UCSD-AML1 (cell line): ENCODE data around the gene RSPH6A.

ENCODE experiments used
- DNase-seq: peaks from one replicate; lab custom pipeline; 2025; ENCODE audit not compliant: unreplicated experiment; lab: John Stamatoyannopoulos, UW

RSPH6A gene

DNA sequence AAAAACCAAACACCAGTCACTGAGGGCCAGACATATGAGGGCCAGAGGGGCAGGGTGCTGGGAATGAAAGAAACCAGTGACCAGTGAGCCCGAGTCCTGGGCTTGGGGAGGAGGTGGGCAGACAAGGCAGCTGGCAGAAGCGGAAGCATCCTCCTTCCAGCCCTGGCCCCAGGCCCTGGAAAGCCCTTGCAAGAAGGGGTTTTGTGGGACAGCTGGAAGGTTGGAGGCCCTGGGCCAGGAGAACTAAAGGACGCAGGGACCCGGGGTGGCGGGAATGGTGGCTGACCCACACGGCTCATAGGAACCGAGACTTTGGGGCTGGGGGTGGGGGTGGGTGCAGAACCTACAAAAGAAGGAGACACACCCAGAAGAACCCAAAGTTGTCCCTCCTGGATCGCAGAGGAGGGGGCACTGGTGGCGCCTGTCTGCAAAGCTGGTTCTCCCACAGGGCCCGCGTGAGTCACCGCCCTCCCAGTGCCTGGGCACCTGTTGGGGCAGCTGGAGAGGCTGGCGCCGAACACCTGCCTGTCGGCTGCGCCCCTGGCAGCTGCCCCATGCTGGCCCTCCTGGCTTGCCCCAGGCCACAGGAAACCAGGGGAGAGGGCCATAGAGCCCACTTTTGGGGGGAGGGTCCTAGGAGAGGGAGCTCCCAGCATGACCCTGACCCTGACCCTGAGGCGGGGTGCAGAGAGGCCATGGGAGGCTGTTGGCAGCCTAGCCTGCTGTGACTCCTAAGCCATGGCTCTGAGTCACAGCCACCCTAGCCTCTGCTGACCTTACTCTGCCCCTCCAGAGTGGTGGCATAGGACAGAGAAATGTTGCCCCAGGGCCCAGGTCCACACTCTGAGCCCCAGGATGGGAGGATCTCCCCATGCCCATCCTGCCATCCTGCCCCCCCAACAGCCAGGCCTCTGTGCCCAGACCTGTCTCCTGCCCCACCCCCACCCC, 33.6 kb downstream of the RSPH6A start:
- DNase-seq = no peak

GRCh38 chr19:45780448-45781213, 34.5 kb downstream of the RSPH6A start:
- no peak for DNase-seq

DNA sequence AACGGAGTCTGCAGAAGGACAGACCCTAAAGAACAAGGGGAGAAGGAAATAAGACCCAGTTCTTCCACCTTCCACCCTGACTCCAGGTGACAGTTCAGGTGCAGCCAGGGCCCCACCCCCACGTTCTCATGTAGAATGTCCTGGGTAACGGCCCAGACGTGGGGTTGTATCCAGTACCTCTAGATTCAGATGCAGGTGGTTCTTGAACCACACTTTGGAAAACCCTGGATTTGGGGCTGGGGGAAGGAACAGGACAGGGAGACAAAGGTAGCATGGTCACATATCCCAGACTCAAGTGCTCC, 35.0 kb downstream of the RSPH6A start:
- no peak for DNase-seq

DNA sequence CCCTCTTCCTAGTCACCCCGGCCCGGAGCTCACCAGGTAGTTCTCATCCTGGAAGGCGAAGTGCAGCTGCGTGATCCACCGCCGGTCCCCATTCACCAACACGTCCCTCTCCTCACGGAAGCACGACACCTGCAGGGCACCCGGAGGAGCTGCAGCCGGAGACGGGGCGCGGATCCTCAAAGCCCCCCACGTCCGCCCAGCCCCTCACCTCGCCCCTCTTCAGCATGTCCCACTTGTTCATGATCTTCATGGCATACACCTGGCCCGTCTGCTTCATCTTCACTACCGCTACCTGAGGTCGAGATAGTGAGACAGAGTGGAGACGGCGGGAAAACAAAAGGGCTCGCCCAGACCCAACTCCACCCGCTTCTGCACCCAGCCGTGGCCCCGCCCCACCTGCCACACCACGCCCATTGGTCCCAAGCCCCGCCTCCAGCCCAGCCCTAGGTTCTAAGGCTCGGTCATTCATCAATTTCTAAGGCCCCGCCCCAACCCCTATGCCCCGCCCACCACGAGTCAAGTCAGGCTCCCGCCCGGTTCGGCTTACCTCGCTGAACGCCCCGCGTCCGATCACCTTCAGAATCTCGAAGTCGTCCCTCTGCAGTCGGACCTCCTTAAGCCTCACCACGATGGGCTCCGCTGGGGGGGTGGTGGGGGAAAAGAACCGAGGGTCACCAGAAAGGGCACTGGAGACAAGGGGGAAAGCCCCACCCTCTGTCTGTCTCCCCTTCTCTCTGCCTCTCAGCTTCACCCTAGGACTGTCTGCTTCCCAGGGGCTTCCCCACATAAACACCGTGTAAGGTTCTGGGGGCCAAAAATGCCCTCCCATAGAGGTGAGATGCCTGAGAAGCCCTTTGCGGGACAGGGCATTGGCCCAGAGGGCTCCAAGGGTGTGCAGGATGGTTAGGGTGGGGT, 35.6 kb downstream of the RSPH6A start:
- peak; percentile 85 for DNase-seq

DNA sequence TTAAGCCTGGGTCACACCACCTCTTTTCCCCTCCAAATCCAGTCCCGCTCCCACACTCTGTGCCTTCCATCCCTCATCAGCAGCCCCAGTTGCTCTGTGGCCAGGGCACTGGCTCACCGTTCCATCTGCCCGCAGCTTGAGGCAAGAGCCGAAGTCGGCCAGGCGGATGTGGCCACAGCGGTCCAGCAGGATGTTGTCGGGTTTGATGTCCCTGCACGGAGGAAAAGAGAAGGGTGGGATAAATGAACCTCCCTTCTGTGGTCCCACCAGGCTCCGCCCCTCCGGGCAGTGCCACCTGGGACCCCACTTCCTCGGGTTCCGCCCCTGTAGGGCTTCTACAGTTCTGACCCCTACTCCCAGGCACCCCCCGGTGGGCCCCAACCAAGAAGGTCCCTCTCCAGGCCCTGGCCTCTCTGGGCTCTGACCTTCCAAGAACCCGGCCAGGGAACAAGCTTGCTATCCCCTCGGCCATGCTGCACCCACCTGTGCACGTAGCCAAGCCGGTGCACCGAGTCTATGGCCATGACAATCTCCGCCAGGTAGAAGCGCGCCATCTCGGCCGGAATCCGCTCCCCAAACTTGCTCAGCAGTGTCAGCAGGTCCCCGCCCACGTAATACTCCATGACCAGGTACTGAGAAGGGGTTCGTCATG, 37.0 kb downstream of the RSPH6A start:
- DNase-seq = no peak

- DNase-seq = no peak
These were observed 37.6 kb downstream of the RSPH6A start for GRCh38 chr19:45777395-45777961.

- DNase-seq = no peak
These were observed 40.3 kb downstream of the RSPH6A start for GRCh38 chr19:45774765-45775164.

DNA sequence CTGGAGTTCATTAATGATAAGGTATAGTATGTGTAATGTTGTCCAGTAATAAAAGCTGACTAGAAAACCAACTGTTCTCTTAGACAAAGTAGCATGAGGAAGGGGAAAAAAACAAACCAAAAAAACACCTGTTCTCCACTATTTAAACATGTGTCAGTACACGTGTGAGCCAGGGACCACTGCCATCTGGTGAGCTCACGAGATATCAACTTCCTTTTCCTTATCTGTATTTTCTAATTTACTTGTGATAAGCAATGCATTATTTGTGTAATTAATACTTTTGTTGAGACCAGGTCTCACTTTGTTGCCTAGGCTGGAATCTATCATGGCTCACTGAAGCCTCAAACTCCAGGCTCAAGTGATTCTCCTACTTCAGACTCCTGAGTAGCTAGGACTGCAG, 41.7 kb downstream of the RSPH6A start:
- DNase-seq = no peak

DNA sequence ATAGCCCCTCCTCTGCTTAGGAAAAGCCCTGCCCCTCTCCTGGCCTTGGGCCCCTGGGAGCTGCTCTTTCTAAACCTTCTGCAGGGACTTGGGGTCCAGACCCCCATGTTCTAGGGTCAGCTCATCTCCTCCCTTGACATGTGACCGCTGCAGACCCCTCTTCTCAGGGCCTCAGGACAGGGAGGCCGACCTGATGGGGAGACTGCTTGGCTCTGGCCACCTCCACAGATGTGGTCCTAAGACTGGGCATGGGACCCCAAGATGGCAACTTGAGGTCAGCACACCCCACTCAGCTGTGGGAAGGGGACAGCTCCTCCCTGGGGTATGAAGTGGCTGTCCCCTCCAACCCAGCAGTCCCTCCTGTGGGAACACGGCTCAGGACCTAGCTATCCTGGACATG, 42.2 kb downstream of the RSPH6A start:
- no peak for DNase-seq

GRCh38 chr19:45772130-45772840, 42.8 kb downstream of the RSPH6A start:
- no peak for DNase-seq

DNA sequence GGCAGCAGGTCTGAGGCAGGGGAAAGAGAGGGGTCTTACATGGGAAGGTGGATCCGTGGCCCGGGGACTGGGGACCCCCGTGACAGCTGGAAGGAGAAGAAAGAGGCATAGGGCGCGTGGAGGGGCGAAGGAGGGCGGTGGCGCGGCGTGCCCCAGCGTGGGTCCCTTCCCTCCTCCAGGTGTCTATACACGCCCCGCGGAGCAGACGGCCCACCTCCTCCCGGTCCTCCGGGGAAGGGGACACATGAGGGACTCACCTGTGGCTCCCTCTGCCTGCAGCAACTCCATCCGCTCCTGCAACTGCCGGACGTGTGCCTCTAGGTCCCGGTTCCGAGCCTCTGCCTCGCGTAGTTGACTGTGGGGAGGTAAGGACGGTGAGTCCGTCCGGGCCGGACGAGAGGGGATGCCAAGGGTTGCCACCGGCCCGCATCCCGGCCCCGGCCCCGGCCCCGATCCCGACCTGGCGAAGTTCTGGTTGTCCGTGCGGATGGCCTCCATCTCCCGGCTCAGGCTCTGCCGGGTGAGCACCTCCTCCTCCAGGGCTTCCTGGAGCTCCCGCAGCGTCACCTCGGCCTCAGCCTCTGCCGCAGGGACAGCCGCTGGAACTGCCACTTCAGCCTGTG, 43.7 kb downstream of the RSPH6A start:
- DNase-seq = no peak

GRCh38 chr19:45770192-45771101, 44.7 kb downstream of the RSPH6A start:
- peak; percentile 97 for DNase-seq

DNA sequence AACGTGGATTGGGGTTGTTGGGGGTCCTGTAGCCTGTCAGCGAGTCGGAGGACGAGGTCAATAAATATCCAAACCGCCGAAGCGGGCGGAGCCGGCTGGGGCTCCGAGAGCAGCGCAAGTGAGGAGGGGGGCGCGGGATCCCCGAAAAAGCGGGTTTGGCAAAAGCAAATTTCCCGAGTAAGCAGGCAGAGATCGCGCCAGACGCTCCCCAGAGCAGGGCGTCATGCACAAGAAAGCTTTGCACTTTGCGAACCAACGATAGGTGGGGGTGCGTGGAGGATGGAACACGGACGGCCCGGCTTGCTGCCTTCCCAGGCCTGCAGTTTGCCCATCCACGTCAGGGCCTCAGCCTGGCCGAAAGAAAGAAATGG, 45.3 kb downstream of the RSPH6A start:
- peak; percentile 74 for DNase-seq

- DNase-seq = peak; percentile 100
These were observed 45.9 kb downstream of the RSPH6A start, which contains the start of gene SIX5 for GRCh38 chr19:45768984-45769782. TSS of gene SIX5 (minus strand) at chr19:45769252. CDS start at chr19:45768844, 408 bp downstream.

GRCh38 chr19:45768655-45768983, 46.5 kb downstream of the RSPH6A start:
- DNase-seq = peak; percentile 54

DNA sequence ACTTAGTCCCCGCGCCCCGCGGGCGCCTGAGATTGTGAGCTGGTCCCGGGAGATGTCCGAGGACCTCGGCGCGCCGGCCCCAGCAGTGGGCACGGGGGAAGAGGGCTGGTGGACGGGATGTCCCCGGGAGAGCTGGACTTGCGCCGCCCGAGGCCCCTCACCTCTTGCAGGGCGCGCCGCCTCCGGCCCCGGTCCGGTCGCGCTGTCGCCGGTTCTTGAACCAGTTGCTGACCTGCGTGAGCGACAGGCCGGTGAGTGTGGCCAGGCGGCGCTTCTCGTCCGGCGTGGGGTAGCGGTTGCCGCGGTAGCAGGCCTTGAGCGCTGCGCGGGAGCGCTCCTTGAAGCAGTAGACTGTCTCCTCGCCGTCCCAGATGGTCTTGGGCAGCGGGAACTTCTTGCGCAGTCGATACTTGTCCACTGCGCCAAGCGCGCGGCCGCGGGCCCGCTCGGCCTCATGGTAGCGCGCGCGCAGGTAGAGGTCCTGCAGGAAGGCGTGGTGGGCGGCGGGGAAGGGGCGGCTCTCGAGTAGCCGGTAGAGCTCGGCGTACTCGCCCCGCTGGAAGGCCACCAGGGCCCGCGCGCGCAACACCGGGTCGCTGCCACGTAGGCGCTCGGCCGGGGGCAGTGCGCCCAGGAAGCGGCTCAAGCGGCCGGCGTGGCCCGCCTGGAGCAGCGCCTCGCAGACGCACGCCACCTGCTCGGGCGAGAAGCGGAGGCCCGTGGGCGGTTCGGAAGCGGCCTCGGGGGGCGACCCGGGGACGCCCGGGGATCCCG, 47.0 kb downstream of the RSPH6A start:
- peak; percentile 54 for DNase-seq

DNA sequence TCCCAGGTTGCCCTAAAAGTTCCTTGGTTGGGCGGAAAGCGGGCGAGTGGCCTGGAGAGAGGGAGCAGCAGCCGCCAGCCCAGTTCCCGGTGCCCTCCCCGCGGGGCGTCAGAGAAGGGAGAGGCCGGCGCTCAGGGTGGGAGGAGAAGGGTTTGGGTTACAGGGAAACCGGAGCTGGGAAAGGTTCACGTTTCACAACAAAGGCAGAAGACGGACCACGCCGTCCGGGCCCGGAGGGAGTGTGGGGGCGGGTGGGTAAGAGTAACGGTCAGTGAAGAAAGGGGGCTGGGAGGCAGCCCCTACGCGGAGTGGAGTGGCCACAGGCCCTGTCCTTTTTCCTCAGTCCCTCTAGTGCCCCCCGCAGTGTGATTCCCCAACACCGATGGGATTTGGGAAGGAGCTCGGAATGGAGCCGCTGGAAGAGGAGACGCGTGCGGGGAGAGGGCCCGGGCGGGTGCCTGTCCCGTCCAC, 47.7 kb downstream of the RSPH6A start:
- DNase-seq = no peak
